Hepatocyte (in vitro differentiated cells): ENCODE measurements around the gene RPL10A.

Experiments
- CTCF ChIP-seq: fragments of 200-600 bp; sonication (generic); IDR thresholded peaks from 2 replicates; pipeline ENCODE4 v1.5.1; 2016; ENCODE audit warnings: antibody characterized with exemption, mild to moderate bottlenecking; ENCODE audit not compliant: poor library complexity
- EZH2 ChIP-seq: fragments of 200-600 bp; sonication (generic); IDR thresholded peaks from 2 replicates; pipeline ENCODE4 v1.6.1; 2016; ENCODE audit warnings: antibody characterized with exemption, mild to moderate bottlenecking, borderline replicate concordance
- EZH2phosphoT487 ChIP-seq: fragments of 200-600 bp; sonication (generic); IDR thresholded peaks from one replicate; pipeline ENCODE4 v1.6.1; 2018; ENCODE audit warnings: antibody characterized with exemption, mild to moderate bottlenecking, low read depth, moderate library complexity; ENCODE audit not compliant: unreplicated experiment, severe bottlenecking

GRCh38 chr6:35512740-35513139 lies 44.5 kb downstream of the RPL10A start, which contains the start of gene TULP1:
- TF ChIP-seq CTCF (no peak), EZH2 (no peak), EZH2phosphoT487 (no peak)
